GM21447 (cell line): ENCODE results near the gene SYCE3.

Experiments
- ATAC-seq: cut with Tn5 transposase; IDR thresholded peaks from one replicate; pipeline ENCODE4 v1.9.1; 2021; ENCODE audit not compliant: unreplicated experiment

The SYCE3 gene

GRCh38 chr22:50576806-50577696, 14.3 kb upstream of the SYCE3 start:
- no peak for ATAC-seq

- no peak for ATAC-seq
Measured at GRCh38 chr22:50576070-50576469, 13.4 kb upstream of the SYCE3 start.

GRCh38 chr22:50575426-50575941, 12.8 kb upstream of the SYCE3 start:
- ATAC-seq = no peak

GRCh38 chr22:50574383-50574755, 11.7 kb upstream of the SYCE3 start:
- no peak for ATAC-seq

GRCh38 chr22:50573491-50574382, 11.0 kb upstream of the SYCE3 start:
- no peak for ATAC-seq

GRCh38 chr22:50572965-50573364, 10.2 kb upstream of the SYCE3 start:
- no peak for ATAC-seq

- ATAC-seq = no peak
Measured at GRCh38 chr22:50571264-50572175, 8.8 kb upstream of the SYCE3 start.

GRCh38 chr22:50570861-50571260, 8.1 kb upstream of the SYCE3 start:
- ATAC-seq = no peak

GRCh38 chr22:50569896-50570535, 7.3 kb upstream of the SYCE3 start:
- ATAC-seq = no peak

GRCh38 chr22:50569041-50569459, 6.3 kb upstream of the SYCE3 start:
- ATAC-seq = no peak

GRCh38 chr22:50568626-50569025, 5.9 kb upstream of the SYCE3 start:
- no peak for ATAC-seq

- no peak for ATAC-seq
Measured at GRCh38 chr22:50567721-50568252, 5.1 kb upstream of the SYCE3 start.

- ATAC-seq = no peak
Measured at GRCh38 chr22:50564289-50564688, 1.6 kb upstream of the SYCE3 start.

- no peak for ATAC-seq
Measured at GRCh38 chr22:50563413-50564160, 868 bp upstream of the SYCE3 start.

GRCh38 chr22:50561401-50562358, 1.0 kb downstream of the SYCE3 start:
- ATAC-seq = no peak

- no peak for ATAC-seq
Measured at GRCh38 chr22:50560034-50560433, 2.7 kb downstream of the SYCE3 start.

GRCh38 chr22:50556703-50557102, 6.0 kb downstream of the SYCE3 start:
- ATAC-seq = no peak

GRCh38 chr22:50553310-50553709, 9.4 kb downstream of the SYCE3 start:
- no peak for ATAC-seq
